NCI-H82 treated with DMSO at 0.1 percent for 48 hours (cell line): ENCODE data around the gene TEX35.

Experiments used
- DNase-seq: peaks from one replicate; lab custom pipeline; 2025; ENCODE audit not compliant: unreplicated experiment; lab: John Stamatoyannopoulos, UW

The TEX35 gene

GRCh38 chr1:178512566-178513277, at the start of gene TEX35:
TSS of gene TEX35 (plus strand) at chr1:178513109. CDS start at chr1:178513189, 80 bp downstream.
- no peak for DNase-seq

GRCh38 chr1:178464141-178464540, 48.8 kb upstream of the TEX35 start:
- no peak for DNase-seq

GRCh38 chr1:178464566-178464965, 48.3 kb upstream of the TEX35 start:
- no peak for DNase-seq

GRCh38 chr1:178465011-178465410, 47.9 kb upstream of the TEX35 start:
- no peak for DNase-seq

- DNase-seq = no peak
These were observed 45.1 kb upstream of the TEX35 start for GRCh38 chr1:178467837-178468236.

- no peak for DNase-seq
These were observed 42.4 kb upstream of the TEX35 start for GRCh38 chr1:178470411-178470960.

- no peak for DNase-seq
These were observed 40.4 kb upstream of the TEX35 start for GRCh38 chr1:178472531-178472930.

GRCh38 chr1:178477373-178477772, 35.5 kb upstream of the TEX35 start:
- no peak for DNase-seq

GRCh38 chr1:178477841-178478240, 35.1 kb upstream of the TEX35 start:
- DNase-seq = no peak

- no peak for DNase-seq
These were observed 29.5 kb upstream of the TEX35 start for GRCh38 chr1:178483251-178483957.

- DNase-seq = no peak
These were observed 28.1 kb upstream of the TEX35 start for GRCh38 chr1:178484698-178485225.

GRCh38 chr1:178485541-178485981, 27.3 kb upstream of the TEX35 start:
- no peak for DNase-seq

- DNase-seq = no peak
These were observed 26.5 kb upstream of the TEX35 start for GRCh38 chr1:178486100-178487069.

- DNase-seq = no peak
These were observed 25.8 kb upstream of the TEX35 start for GRCh38 chr1:178487070-178487615.

GRCh38 chr1:178488393-178488792, 24.5 kb upstream of the TEX35 start:
- no peak for DNase-seq

GRCh38 chr1:178489399-178489798, 23.5 kb upstream of the TEX35 start:
- no peak for DNase-seq

GRCh38 chr1:178490136-178490535, 22.8 kb upstream of the TEX35 start:
- no peak for DNase-seq

GRCh38 chr1:178490967-178491366, 21.9 kb upstream of the TEX35 start:
- DNase-seq = no peak

- DNase-seq = no peak
These were observed 21.2 kb upstream of the TEX35 start for GRCh38 chr1:178491721-178492120.

GRCh38 chr1:178492341-178492740, 20.6 kb upstream of the TEX35 start:
- no peak for DNase-seq
